K562 (cell line): ENCODE data around the gene DDAH1. TPM values are rescaled to one million over a fixed set of nuclear protein-coding genes. Genes with fewer than 3 reads are reported as not detected.

Source experiments
- ARID1B ChIP-seq: fragments of 450-650 bp; IDR thresholded peaks from 2 replicates; pipeline ENCODE4 v1.6.1; 2016; ENCODE audit warnings: antibody characterized with exemption, mild to moderate bottlenecking, inconsistent platforms
- CBFB ChIP-seq: sonication (generic); formaldehyde crosslinking; IDR thresholded peaks from 2 replicates; pipeline ENCODE4 v1.4.0; 2020; ENCODE audit warnings: mild to moderate bottlenecking, missing genetic modification reagents
- DNMT1 ChIP-seq: fragments of 450-650 bp; IDR thresholded peaks from 2 replicates; pipeline ENCODE4 v1.6.1; 2016; ENCODE audit warnings: antibody characterized with exemption, mild to moderate bottlenecking
- DPF2 ChIP-seq: fragments of 450-650 bp; IDR thresholded peaks from 2 replicates; pipeline ENCODE4 v1.6.1; 2016
- MIER1 ChIP-seq: fragments of 450-650 bp; IDR thresholded peaks from 2 replicates; pipeline ENCODE4 v1.6.1; 2016; ENCODE audit warnings: antibody characterized with exemption, mild to moderate bottlenecking, low read depth
- NCOA6 ChIP-seq: fragments of 450-650 bp; IDR thresholded peaks from 2 replicates; pipeline ENCODE4 v1.6.1; 2017; ENCODE audit warnings: mild to moderate bottlenecking
- NR4A1 ChIP-seq, 2 experiments: fragments of 250-450 bp in 1 of 2; fragments of 450-650 bp in 1 of 2; sonication (Bioruptor Pico) in 1 of 2; IDR thresholded peaks; 2 replicates each; pipeline versions ENCODE4 v1.4.0 to v1.6.1; 2016 to 2020; ENCODE audit warnings: mild to moderate bottlenecking in 2 of 2, missing compliant biosample characterization in 1 of 2, missing genetic modification characterization in 1 of 2, moderate library complexity in 1 of 2
- POLR2H ChIP-seq: IDR thresholded peaks from 2 replicates; pipeline ENCODE4 v1.6.1; 2016; ENCODE audit warnings: missing genetic modification characterization, low read depth, mild to moderate bottlenecking, control low read depth, missing compliant biosample characterization, moderate library complexity
- RUNX1 ChIP-seq: sonication (generic); IDR thresholded peaks from 2 replicates; pipeline ENCODE4 v1.6.1; 2016; ENCODE audit warnings: antibody characterized with exemption, low read depth
- SAP30 ChIP-seq: fragments of 200-600 bp; sonication (generic); IDR thresholded peaks from 2 replicates; pipeline ENCODE4 v1.6.1; 2012; ENCODE audit warnings: borderline replicate concordance, low read depth, mild to moderate bottlenecking, moderate library complexity, low read length, control low read depth, inconsistent platforms; ENCODE audit not compliant: insufficient read depth, poor library complexity, severe bottlenecking
- SMARCA4 ChIP-seq: fragments of 450-650 bp; IDR thresholded peaks from 2 replicates; pipeline ENCODE4 v1.6.1; 2016
- XRCC4 ChIP-seq: IDR thresholded peaks from one replicate; pipeline ENCODE4 v1.6.1; 2011; ENCODE audit not compliant: insufficient read depth, insufficient read length; ENCODE audit errors: extremely low read depth
- polyA plus RNA-seq, 8 experiments: library from polyadenylated mRNA; depleted of rRNA in 4 of 8; stranded (reverse) in 5 of 8; unstranded in 3 of 8; fragments of >200 nt; fragmentation: Nextera tagmentation in 2 of 8; fragmentation: Illumina TruSeq in 1 of 8; extraction: Ambion mirVana in 2 of 8; extraction: Trizol in 1 of 8; gene quantifications; 2 replicates each; pipeline versions ENCODE4 v1.2.1 to v1.2.3, GENCODE V29; 2011 to 2014; ENCODE audit warnings: inconsistent platforms in 1 of 8, missing spikeins in 1 of 8
- total RNA-seq, 7 experiments: library from RNA; depleted of rRNA in 6 of 7; stranded (reverse); fragments of >200 nt in 6 of 7; fragmentation: Illumina TruSeq in 2 of 7; extraction: Trizol in 2 of 7; gene quantifications; 2 replicates each; pipeline versions ENCODE4 v1.2.1 to v1.2.3, GENCODE V29; 2011 to 2021; ENCODE audit warnings: low replicate concordance in 1 of 7
- TF ChIP-seq, protein P1 (sequence below): IDR thresholded peaks from 2 replicates; pipeline ENCODE4 v1.6.1; 2016; ENCODE audit warnings: missing genetic modification characterization, missing compliant biosample characterization
- TF ChIP-seq, protein P2 (sequence below): fragments of 200-800 bp; sonication (Bioruptor generic); IDR thresholded peaks from 2 replicates; pipeline ENCODE4 v1.6.1; 2017; ENCODE audit warnings: missing genetic modification characterization, missing compliant biosample characterization
- TF ChIP-seq, protein P3 (sequence below): sonication (generic); formaldehyde crosslinking; IDR thresholded peaks from 2 replicates; pipeline ENCODE4 v1.8.1; 2023; ENCODE audit warnings: mild to moderate bottlenecking, missing genetic modification reagents
- TF ChIP-seq, protein P4 (sequence below): IDR thresholded peaks from 2 replicates; pipeline ENCODE4 v1.6.1; 2011; ENCODE audit not compliant: insufficient read length; ENCODE audit errors: extremely low read depth
- TF ChIP-seq, protein P5 (sequence below), 2 experiments: IDR thresholded peaks in 1 of 2; conservative IDR thresholded peaks in 1 of 2; 2 replicates each; pipeline ENCODE4 v1.6.1; 2016; ENCODE audit warnings: low read depth in 2 of 2, mild to moderate bottlenecking in 1 of 2, missing compliant biosample characterization in 1 of 2, missing genetic modification characterization in 1 of 2, moderate library complexity in 1 of 2

The DDAH1 gene
- total and polyA plus RNA-seq, 9 of the 15 experiments (the other 6 are each of a cell fraction or from before 2014, with no cell fraction given), result 0.04 to 0.24 (median 0.10) TPM

DNA sequence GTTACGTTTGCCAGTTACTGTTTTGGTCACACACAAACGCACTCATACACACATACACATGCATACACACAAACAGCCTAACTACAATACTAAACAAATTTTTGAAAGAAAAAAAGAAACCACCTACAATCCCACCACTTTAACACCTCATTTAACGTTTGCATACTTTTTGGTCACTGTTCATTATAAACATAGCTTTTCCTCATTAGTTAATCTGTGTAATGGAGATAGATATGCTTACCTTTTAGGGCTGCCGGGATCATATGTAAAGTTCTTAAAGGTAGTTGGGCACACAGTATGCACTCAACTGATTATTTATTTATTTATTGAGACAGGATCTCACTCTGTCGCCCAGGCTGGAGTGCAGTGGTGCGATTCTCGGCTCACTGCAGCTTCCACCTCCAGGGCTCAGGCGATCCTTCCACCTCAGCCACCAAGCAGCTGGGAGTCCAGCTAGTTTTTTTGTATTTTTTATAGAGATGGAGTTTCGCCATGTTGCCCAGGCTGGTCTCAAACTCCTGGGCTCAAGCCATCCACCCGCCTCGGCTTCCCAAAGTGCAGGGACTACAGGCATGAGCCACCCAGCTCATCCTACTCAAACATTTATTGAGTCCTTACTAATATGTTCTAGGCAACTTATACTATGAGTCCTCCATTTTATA, 187.8 kb downstream of the DDAH1 start (continued):
- no peak for TF ChIP-seq SAP30
- TF ChIP-seq, protein P1, sequence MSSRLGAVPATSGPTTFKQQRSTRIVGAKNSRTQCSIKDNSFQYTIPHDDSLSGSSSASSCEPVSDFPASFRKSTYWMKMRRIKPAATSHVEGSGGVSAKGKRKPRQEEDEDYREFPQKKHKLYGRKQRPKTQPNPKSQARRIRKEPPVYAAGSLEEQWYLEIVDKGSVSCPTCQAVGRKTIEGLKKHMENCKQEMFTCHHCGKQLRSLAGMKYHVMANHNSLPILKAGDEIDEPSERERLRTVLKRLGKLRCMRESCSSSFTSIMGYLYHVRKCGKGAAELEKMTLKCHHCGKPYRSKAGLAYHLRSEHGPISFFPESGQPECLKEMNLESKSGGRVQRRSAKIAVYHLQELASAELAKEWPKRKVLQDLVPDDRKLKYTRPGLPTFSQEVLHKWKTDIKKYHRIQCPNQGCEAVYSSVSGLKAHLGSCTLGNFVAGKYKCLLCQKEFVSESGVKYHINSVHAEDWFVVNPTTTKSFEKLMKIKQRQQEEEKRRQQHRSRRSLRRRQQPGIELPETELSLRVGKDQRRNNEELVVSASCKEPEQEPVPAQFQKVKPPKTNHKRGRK (tag), result no peak
- TF ChIP-seq, protein P2, sequence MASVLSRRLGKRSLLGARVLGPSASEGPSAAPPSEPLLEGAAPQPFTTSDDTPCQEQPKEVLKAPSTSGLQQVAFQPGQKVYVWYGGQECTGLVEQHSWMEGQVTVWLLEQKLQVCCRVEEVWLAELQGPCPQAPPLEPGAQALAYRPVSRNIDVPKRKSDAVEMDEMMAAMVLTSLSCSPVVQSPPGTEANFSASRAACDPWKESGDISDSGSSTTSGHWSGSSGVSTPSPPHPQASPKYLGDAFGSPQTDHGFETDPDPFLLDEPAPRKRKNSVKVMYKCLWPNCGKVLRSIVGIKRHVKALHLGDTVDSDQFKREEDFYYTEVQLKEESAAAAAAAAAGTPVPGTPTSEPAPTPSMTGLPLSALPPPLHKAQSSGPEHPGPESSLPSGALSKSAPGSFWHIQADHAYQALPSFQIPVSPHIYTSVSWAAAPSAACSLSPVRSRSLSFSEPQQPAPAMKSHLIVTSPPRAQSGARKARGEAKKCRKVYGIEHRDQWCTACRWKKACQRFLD (CRISPR knock-in tag), result no peak
- no peak for TF ChIP-seq DNMT1
- peak; percentile 49; the same call in 1 of the 2 replicates for TF ChIP-seq DPF2
- TF ChIP-seq NR4A1 (CRISPR knock-in tag; IDR thresholded peaks at IDR 0.05), result no peak
- no peak for TF ChIP-seq NR4A1 (tag; IDR thresholded peaks at IDR 0.05)
- TF ChIP-seq RUNX1, result no peak
- 0 out of 2 replicates have a peak, but pooled peaks have one; percentile 32 for TF ChIP-seq POLR2H (tag)
- peak; percentile 37; the same call in 1 of the 2 replicates for TF ChIP-seq ARID1B
- TF ChIP-seq MIER1, result 0 out of 2 replicates have a peak, but pooled peaks have one; percentile 33
- 0 out of 2 replicates have a peak, but pooled peaks have one; percentile 59 for TF ChIP-seq SMARCA4
- TF ChIP-seq CBFB (CRISPR knock-in tag), result no peak
- no peak for TF ChIP-seq NCOA6
- TF ChIP-seq, protein P3, sequence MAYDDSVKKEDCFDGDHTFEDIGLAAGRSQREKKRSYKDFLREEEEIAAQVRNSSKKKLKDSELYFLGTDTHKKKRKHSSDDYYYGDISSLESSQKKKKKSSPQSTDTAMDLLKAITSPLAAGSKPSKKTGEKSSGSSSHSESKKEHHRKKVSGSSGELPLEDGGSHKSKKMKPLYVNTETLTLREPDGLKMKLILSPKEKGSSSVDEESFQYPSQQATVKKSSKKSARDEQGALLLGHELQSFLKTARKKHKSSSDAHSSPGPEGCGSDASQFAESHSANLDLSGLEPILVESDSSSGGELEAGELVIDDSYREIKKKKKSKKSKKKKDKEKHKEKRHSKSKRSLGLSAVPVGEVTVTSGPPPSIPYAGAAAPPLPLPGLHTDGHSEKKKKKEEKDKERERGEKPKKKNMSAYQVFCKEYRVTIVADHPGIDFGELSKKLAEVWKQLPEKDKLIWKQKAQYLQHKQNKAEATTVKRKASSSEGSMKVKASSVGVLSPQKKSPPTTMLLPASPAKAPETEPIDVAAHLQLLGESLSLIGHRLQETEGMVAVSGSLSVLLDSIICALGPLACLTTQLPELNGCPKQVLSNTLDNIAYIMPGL (CRISPR knock-in tag), result no peak
- TF ChIP-seq, protein P4, sequence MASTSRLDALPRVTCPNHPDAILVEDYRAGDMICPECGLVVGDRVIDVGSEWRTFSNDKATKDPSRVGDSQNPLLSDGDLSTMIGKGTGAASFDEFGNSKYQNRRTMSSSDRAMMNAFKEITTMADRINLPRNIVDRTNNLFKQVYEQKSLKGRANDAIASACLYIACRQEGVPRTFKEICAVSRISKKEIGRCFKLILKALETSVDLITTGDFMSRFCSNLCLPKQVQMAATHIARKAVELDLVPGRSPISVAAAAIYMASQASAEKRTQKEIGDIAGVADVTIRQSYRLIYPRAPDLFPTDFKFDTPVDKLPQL, result no peak
- TF ChIP-seq, protein P5, sequence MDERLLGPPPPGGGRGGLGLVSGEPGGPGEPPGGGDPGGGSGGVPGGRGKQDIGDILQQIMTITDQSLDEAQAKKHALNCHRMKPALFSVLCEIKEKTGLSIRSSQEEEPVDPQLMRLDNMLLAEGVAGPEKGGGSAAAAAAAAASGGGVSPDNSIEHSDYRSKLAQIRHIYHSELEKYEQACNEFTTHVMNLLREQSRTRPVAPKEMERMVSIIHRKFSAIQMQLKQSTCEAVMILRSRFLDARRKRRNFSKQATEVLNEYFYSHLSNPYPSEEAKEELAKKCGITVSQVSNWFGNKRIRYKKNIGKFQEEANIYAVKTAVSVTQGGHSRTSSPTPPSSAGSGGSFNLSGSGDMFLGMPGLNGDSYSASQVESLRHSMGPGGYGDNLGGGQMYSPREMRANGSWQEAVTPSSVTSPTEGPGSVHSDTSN (CRISPR knock-in tag; IDR thresholded peaks at IDR 0.05; ENCODE audit: low read depth), result no peak
- TF ChIP-seq, protein P5 (tag; conservative IDR thresholded peaks at IDR 0.05; ENCODE audit: low read depth), result no peak
- no peak for TF ChIP-seq XRCC4
